B cell (primary cell): ENCODE data around the gene IGSF3. TPM values are rescaled to one million over a fixed set of nuclear protein-coding genes. Genes with fewer than 3 reads are reported as not detected.
A peak's percentile ranks its signal among the peaks of the same experiment; 100 is the strongest.

Source experiments
- ATAC-seq: fragments of 200-7000 bp; cut with Tn5 transposase; one replicate; pipeline ENCODE4 v1.10.0; 2021; ENCODE audit warnings: low read depth, mild to moderate bottlenecking, moderate number of reproducible peaks, moderate library complexity
- CTCF ChIA-PET: fragments of 350-600 bp; sonication (Branson Sonifier 250); formaldehyde crosslinking; loops from one replicate; lab custom pipeline; 2021; ENCODE audit warnings: antibody characterized with exemption, inconsistent platforms; lab: Charles Lee
- POLR2A ChIA-PET: fragments of 350-600 bp; sonication (Branson Sonifier 250); formaldehyde crosslinking; loops from one replicate; lab custom pipeline; 2021; ENCODE audit warnings: antibody characterized with exemption; lab: Charles Lee
- DNase-seq: peaks from one replicate; pipeline ENCODE4 v3.0.0; 2013
- H2AFZ ChIP-seq: 2 replicates; pipeline ENCODE4 v1.6.1; 2012; ENCODE audit warnings: mild to moderate bottlenecking, low read depth, low read length; ENCODE audit not compliant: insufficient read depth, poor library complexity, severe bottlenecking
- H3K27ac ChIP-seq, 2 donors: 1 replicate in 1 of 2; 2 replicates in 1 of 2; pipeline ENCODE4 v1.5.1; 2012 to 2013; ENCODE audit warnings: low read length in 2 of 2, mild to moderate bottlenecking in 2 of 2, moderate library complexity in 1 of 2
- H3K27me3 ChIP-seq, 4 experiments: fragments of 200-600 bp in 1 of 4; sonication (generic) in 1 of 4; replicated peaks in 1 of 4; 1 replicate in 2 of 4; 2 replicates in 2 of 4; pipeline versions ENCODE4 v1.6.1 to v1.7.0; 2013 to 2016; ENCODE audit warnings: low read length in 3 of 4, mild to moderate bottlenecking in 2 of 4, mixed read lengths in 1 of 4, moderate library complexity in 1 of 4; ENCODE audit not compliant: insufficient read depth in 4 of 4, control insufficient read depth in 3 of 4; ENCODE audit errors: control extremely low read depth in 1 of 4
- H3K36me3 ChIP-seq, 2 experiments: replicated peaks in 1 of 2; 1 replicate in 1 of 2; 2 replicates in 1 of 2; pipeline versions ENCODE4 v1.6.1 to v1.7.1; 2013; ENCODE audit warnings: low read length in 1 of 2; ENCODE audit not compliant: insufficient read depth in 2 of 2, control insufficient read depth in 1 of 2; ENCODE audit errors: control extremely low read depth in 1 of 2, extremely low read depth in 1 of 2
- H3K4me1 ChIP-seq, 2 donors: fragments of 200-600 bp in 1 of 2; sonication (generic) in 1 of 2; 1 replicate in 1 of 2; 2 replicates in 1 of 2; pipeline versions ENCODE4 v1.5.1 to v1.6.1; 2013 to 2017; ENCODE audit warnings: low read length in 2 of 2; ENCODE audit not compliant: control insufficient read depth in 2 of 2, insufficient read depth in 2 of 2
- H3K4me2 ChIP-seq: replicated peaks from 2 replicates; pipeline ENCODE3; 2012; ENCODE audit warnings: mild to moderate bottlenecking, low read depth, low read length; ENCODE audit not compliant: poor library complexity, severe bottlenecking
- H3K4me3 ChIP-seq, 5 experiments: fragments of 200-600 bp in 1 of 5; sonication (generic) in 1 of 5; 1 replicate in 3 of 5; 2 replicates in 2 of 5; pipeline versions ENCODE4 v1.5.1 to v1.7.0; 2011 to 2016; ENCODE audit warnings: low read length in 4 of 5, mild to moderate bottlenecking in 4 of 5, low read depth in 2 of 5, control low read depth in 1 of 5, moderate library complexity in 1 of 5; ENCODE audit not compliant: insufficient read depth in 1 of 5; ENCODE audit errors: control extremely low read depth in 1 of 5, extremely low read depth in 1 of 5
- H3K79me2 ChIP-seq: fragments of 200-600 bp; sonication (generic); one replicate; pipeline ENCODE4 v1.6.0; 2016; ENCODE audit warnings: low read length; ENCODE audit not compliant: control insufficient read depth, insufficient read depth
- H3K9ac ChIP-seq: fragments of 200-600 bp; sonication (generic); 2 replicates; pipeline ENCODE4 v1.6.1; 2017; ENCODE audit warnings: mild to moderate bottlenecking, low read length, moderate library complexity
- H3K9me3 ChIP-seq, 3 donors: one replicate each; pipeline versions ENCODE4 v1.6.1 to v1.7.1; 2013; ENCODE audit warnings: low read length in 2 of 3; ENCODE audit not compliant: control insufficient read depth in 2 of 3, insufficient read depth in 1 of 3; ENCODE audit errors: control extremely low read depth in 1 of 3
- H4K20me1 ChIP-seq: 2 replicates; pipeline ENCODE4 v1.6.0; 2012; ENCODE audit warnings: mild to moderate bottlenecking, low read length; ENCODE audit not compliant: insufficient read depth, control insufficient read depth, poor library complexity, severe bottlenecking
- H3K27ac Mint-ChIP-seq: one replicate; pipeline ENCODE4 v1.8.0; 2021; ENCODE audit warnings: mixed read lengths
- H3K27me3 Mint-ChIP-seq: one replicate; pipeline ENCODE4 v1.8.0; 2021; ENCODE audit warnings: mixed read lengths
- H3K4me1 Mint-ChIP-seq: one replicate; pipeline ENCODE4 v1.8.0; 2021; ENCODE audit warnings: mixed read lengths
- H3K4me3 Mint-ChIP-seq: one replicate; pipeline ENCODE4 v1.8.0; 2021; ENCODE audit warnings: mixed read lengths
- H3K9me3 Mint-ChIP-seq: one replicate; pipeline ENCODE4 v1.8.0; 2022; ENCODE audit warnings: mixed read lengths; ENCODE audit not compliant: insufficient read depth
- CTCF ChIP-seq: fragments of 200-600 bp; IDR thresholded peaks from one replicate; pipeline ENCODE4 v1.8.0; 2022; ENCODE audit warnings: antibody characterized with exemption, mild to moderate bottlenecking
- EZH2 ChIP-seq: IDR thresholded peaks from 2 replicates; pipeline ENCODE4 v1.6.1; 2012; ENCODE audit warnings: borderline replicate concordance, low read depth, mild to moderate bottlenecking, moderate library complexity, low read length; ENCODE audit not compliant: insufficient read depth, poor library complexity, severe bottlenecking
- WGBS: methylation state at CpG from one replicate; pipeline ENCODE4 v1.1.5; 2013; ENCODE audit warnings: missing lambda C conversion rate; ENCODE audit not compliant: insufficient coverage; 5-methylcytosine and 5-hydroxymethylcytosine counted together
- intact Hi-C: fragments of 100-400 bp; cut with micrococcal nuclease; formaldehyde crosslinking; loops from one replicate; pipeline ENCODE4 v1.10.0; 2022
- polyA minus RNA-seq: library from RNA; depleted of rRNA, polyadenylated mRNA; stranded (reverse); fragments of >200 nt; gene quantifications from 2 replicates; pipeline ENCODE4 v1.2.3, GENCODE V29; 2012
- polyA plus RNA-seq: library from polyadenylated mRNA; depleted of rRNA; stranded (reverse); fragments of >200 nt; gene quantifications from 2 replicates; pipeline ENCODE4 v1.2.3, GENCODE V29; 2012
- total RNA-seq, 2 donors: library from RNA; stranded (reverse); fragments of 120-200 nt in 1 of 2; gene quantifications; 1 replicate in 1 of 2; 2 replicates in 1 of 2; pipeline versions ENCODE4 v1.2.3 to v1.2.4, GENCODE V29; 2013 to 2022

The IGSF3 gene
- total RNA-seq (0.36 and 0.49 TPM in 2 replicates), polyA plus RNA-seq (not detected in 2 replicates), polyA minus RNA-seq (0.17 and 0.21 TPM in 2 replicates)
- 0.58 TPM for total RNA-seq (2013)

- Histone ChIP-seq H3K27ac (no peak within 1 kb of the TSS), H3K4me1 (peaks cover 9 to 16% of the 10 kb centered on the region in 2 donors), H3K9ac (peak within 1 kb of the TSS; percentile 65), H3K9me3 (no peaks in the 10 kb centered on the region), H3K27me3 (peaks cover 0 to 40% (median 22%) of the 10 kb centered on the region in 4 experiments), H2AFZ (peak within 1 kb of the TSS; percentile 71), H4K20me1 (no peaks in the 10 kb centered on the region), H3K4me2 (peak within 1 kb of the TSS; percentile 95), H3K79me2 (no peaks in the 10 kb centered on the region), H3K36me3 (no peaks in the 10 kb centered on the region), H3K4me3 (peak within 1 kb of the TSS; percentile 28 to 71 (median 50))
- ATAC-seq: peak; percentile 73
- H3K27me3 Mint-ChIP-seq: peaks cover 57% of the 10 kb centered on the region
- DNase-seq: peak; percentile 41
- 3% methylated on average over 58 of the region's 58 CpGs for WGBS
- peak within 1 kb of the TSS; percentile 89 for H3K4me3 Mint-ChIP-seq
- TF ChIP-seq CTCF (no peak), EZH2 (no peak)
- H3K9me3 Mint-ChIP-seq: no peaks in the 10 kb centered on the region
- H3K27ac Mint-ChIP-seq: no peak within 1 kb of the TSS
- peaks cover 16% of the 10 kb centered on the region for H3K4me1 Mint-ChIP-seq
- intact Hi-C loops: no loop called here
- POLR2A ChIA-PET: no interaction called here
- CTCF ChIA-PET: interaction anchor here (0.6 to 2.1 kb wide), 3 partner anchors 93 to 1083 kb away, joined by 3 to 8 read pairs (median 6); no protein-coding TSS in a partner anchor
Observed at GRCh38 chr1:116667575-116668105, at the start of gene IGSF3. IGSF3 (minus strand) TSS chr1:116667733; CDS start chr1:116666326, 1,407 bp downstream.

GRCh38 chr1:116717318-116717717 is 49.8 kb upstream of the IGSF3 start:
- H3K4me3 ChIP-seq: no peak overlapping the region
- H4K20me1 ChIP-seq: no peaks in the 10 kb centered on the region
- H3K9me3 ChIP-seq: peaks cover 0 to 1% (median 0%) of the 10 kb centered on the region in 3 donors
- 92% methylated on average over 3 of the region's 3 CpGs for WGBS
- H3K9ac ChIP-seq: no peak overlapping the region
- Mint-ChIP-seq H3K27me3 (peaks cover 9% of the 10 kb centered on the region), H3K4me1 (no peaks in the 10 kb centered on the region), H3K4me3 (no peak overlapping the region), H3K27ac (no peak overlapping the region), H3K9me3 (no peaks in the 10 kb centered on the region)
- no peaks in the 10 kb centered on the region for H3K36me3 ChIP-seq
- ATAC-seq (no peak), DNase-seq (no peak)
- H2AFZ ChIP-seq: no peak overlapping the region
- no peak for TF ChIP-seq EZH2
- no peak for TF ChIP-seq CTCF
- no peaks in the 10 kb centered on the region for H3K79me2 ChIP-seq
- H3K4me1 ChIP-seq: no peaks in the 10 kb centered on the region
- intact Hi-C loops: no loop called here
- H3K4me2 ChIP-seq: no peak overlapping the region
- ChIA-PET POLR2A (no interaction called here), CTCF (interaction anchor here (0.6 kb wide), 1 partner anchor 270 kb away, joined by 3 read pairs; no protein-coding TSS in a partner anchor)
- H3K27me3 ChIP-seq: no peaks in the 10 kb centered on the region
- no peak overlapping the region for H3K27ac ChIP-seq
